GM10266 (cell line): ENCODE results near the gene PGGHG.
A peak's percentile ranks its signal among the peaks of the same experiment; 100 is the strongest.

Experiments used
- DNase-seq: peaks from one replicate; pipeline ENCODE4 v3.0.0; 2012; ENCODE audit errors: extremely low spot score
- CTCF ChIP-seq: IDR thresholded peaks from 2 replicates; pipeline ENCODE4 v1.5.1; 2012; ENCODE audit warnings: mild to moderate bottlenecking, low read depth; ENCODE audit not compliant: control insufficient read depth, insufficient read depth; ENCODE audit errors: missing control alignments

Gene PGGHG

GRCh38 chr11:288478-289397 lies at the start of gene PGGHG:
TSS of gene PGGHG (plus strand) at chr11:289126. CDS start at chr11:289817, 691 bp downstream.
- TF ChIP-seq CTCF, result no peak

GRCh38 chr11:240315-240714 lies 48.6 kb upstream of the PGGHG start:
- no peak for TF ChIP-seq CTCF
- no peak for DNase-seq

More at GRCh38 chr11:288478-289397, at the start of gene PGGHG:
- DNase-seq, result peak; percentile 96

DNA sequence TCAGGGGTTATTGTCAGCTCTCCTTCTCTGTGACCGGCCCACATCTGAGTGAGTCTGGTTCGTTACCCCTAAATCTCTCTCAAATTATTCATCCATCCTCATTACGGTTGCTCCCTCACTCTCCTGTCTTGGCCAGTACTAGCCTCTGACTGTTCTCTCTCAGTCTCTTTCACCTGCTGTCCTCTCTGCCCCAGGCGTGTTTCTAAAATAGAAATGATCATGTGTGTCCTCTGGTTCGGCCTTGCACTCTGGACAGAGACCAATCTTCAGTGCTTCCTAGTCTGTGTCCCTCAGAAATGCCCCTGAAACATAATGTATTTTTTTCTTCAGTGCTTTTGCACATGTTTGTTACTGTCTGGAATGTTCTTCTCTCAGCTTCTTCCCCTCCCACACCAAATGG lies 47.3 kb upstream of the PGGHG start:
- no peak for DNase-seq
- TF ChIP-seq CTCF, result no peak

GRCh38 chr11:244376-244775 lies 44.5 kb upstream of the PGGHG start:
- no peak for DNase-seq
- TF ChIP-seq CTCF, result no peak

DNA sequence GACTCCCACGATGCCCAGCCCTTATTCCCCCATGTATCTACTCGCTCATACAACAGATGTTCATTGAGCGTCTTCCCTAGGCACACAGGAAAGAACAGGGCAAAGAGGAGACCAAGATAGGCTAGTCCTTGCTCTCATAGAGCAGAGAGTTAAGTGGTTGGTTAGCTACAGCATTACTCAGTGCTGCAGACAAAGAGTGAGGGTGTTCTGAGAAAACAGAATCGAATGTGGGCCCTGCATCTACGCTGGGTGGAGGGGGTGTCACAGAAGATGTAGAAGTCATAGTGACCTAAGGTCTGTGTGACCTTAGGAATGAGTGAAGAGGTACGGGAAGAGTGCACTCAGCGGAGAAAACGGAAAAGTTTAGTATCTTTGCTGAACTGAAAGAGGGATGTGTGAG lies 39.9 kb upstream of the PGGHG start:
- no peak for TF ChIP-seq CTCF
- no peak for DNase-seq

DNA sequence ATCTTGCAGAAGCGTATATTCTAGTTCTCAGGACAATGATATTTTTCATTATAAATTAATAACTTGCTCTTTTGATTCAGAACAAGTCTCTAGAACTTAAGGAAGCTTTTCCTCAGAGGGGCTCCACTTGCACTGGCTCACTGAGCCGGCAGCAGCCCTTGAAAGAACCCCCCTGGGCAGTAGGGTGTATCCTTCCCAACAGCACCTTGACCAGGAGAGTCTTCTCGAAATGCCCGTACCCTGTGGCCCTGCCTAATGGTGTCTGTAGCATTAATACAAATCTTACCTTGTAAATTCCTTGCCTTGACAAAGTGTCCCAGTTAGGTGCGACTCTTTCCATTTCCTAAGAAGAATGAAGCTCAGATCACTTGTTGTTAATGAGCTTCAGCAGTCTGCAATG lies 38.7 kb upstream of the PGGHG start:
- no peak for DNase-seq
- TF ChIP-seq CTCF, result no peak

- peak; percentile 61 for DNase-seq
- TF ChIP-seq CTCF, result peak; percentile 69
Observed at GRCh38 chr11:250740-251299, 38.1 kb upstream of the PGGHG start.
